Urinary bladder (tissue), 4 donors: ENCODE data around the gene AMPH. TPM values are rescaled to one million over a fixed set of nuclear protein-coding genes. Genes with fewer than 3 reads are reported as not detected.

Experiments
- DNase-seq: peaks from one replicate; pipeline ENCODE4 v3.0.0-alpha.2; 2015; ENCODE audit errors: extremely low spot score
- H3K27ac ChIP-seq: one replicate; pipeline ENCODE4 v1.5.1; 2013; ENCODE audit warnings: low read depth, mild to moderate bottlenecking, moderate library complexity
- H3K36me3 ChIP-seq: one replicate; pipeline ENCODE4 v1.6.1; 2013; ENCODE audit warnings: mild to moderate bottlenecking, moderate library complexity; ENCODE audit not compliant: insufficient read depth
- H3K4me1 ChIP-seq: one replicate; pipeline ENCODE4 v1.6.1; 2013; ENCODE audit warnings: mild to moderate bottlenecking, moderate library complexity; ENCODE audit not compliant: insufficient read depth
- H3K4me3 ChIP-seq: one replicate; pipeline ENCODE4 v1.5.1; 2013; ENCODE audit warnings: low read depth, low read length
- WGBS: extraction: QIAGEN DNeasy Blood & Tissue Kit; methylation state at CpG from one replicate; pipeline ENCODE4 v1.1.7; 2013; 5-methylcytosine and 5-hydroxymethylcytosine counted together
- polyA plus RNA-seq: library from polyadenylated mRNA; stranded (reverse); fragments of 200-250 nt; gene quantifications from one replicate; pipeline ENCODE4 v1.2.3, GENCODE V29; 2013
- total RNA-seq: library from RNA; depleted of rRNA; stranded (reverse); fragments of >200 nt; gene quantifications from one replicate; pipeline ENCODE4 v1.2.3, GENCODE V29; 2014
- donor health status: healthy with polysubstance abuse.
- donor health status: healthy.

The AMPH gene
- total and polyA plus RNA-seq, 2 donors = 5.0 to 15.3 TPM

DNA sequence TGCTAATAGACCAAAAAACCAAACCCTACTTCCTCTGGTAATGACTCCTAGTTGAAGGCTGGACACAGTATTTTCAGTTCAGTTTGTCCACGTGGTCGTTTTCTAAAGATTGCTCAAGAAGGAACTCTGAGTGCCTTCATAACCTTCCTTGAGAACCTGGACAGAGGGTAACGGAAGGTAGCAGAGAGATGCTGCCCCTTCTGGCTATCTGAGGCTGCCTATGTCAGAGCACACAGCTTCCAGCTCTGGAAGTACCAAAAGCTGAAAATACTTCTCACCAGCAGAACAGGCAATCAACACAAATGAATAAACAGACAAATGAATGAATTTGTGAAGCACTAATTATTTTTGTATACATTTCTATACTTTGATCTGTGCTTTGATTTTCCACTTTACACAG, 85.2 kb downstream of the AMPH start:
- Histone ChIP-seq H3K27ac (no peak overlapping the region), H3K4me1 (no peaks in the 10 kb centered on the region), H3K4me3 (no peak overlapping the region), H3K36me3 (no peaks in the 10 kb centered on the region)
- DNase-seq = no peak
- WGBS = 75% methylated on average over 3 of the region's 3 CpGs

- Histone ChIP-seq H3K36me3 (no peaks in the 10 kb centered on the region), H3K4me3 (no peak overlapping the region), H3K4me1 (no peaks in the 10 kb centered on the region), H3K27ac (no peak overlapping the region)
- 49% methylated on average over 2 of the region's 2 CpGs for WGBS
- no peak for DNase-seq
Observed at GRCh38 chr7:38542156-38542555, 89.0 kb downstream of the AMPH start.

GRCh38 chr7:38541440-38541839, 89.7 kb downstream of the AMPH start:
- H3K4me3 ChIP-seq = no peak overlapping the region
- 74% methylated on average over 3 of the region's 3 CpGs for WGBS
- H3K27ac ChIP-seq = no peak overlapping the region
- no peak for DNase-seq
- no peaks in the 10 kb centered on the region for H3K4me1 ChIP-seq
- H3K36me3 ChIP-seq = no peaks in the 10 kb centered on the region

GRCh38 chr7:38539477-38540081, 91.6 kb downstream of the AMPH start:
- WGBS = 93% methylated on average over 2 of the region's 2 CpGs
- Histone ChIP-seq H3K36me3 (no peaks in the 10 kb centered on the region), H3K4me1 (no peaks in the 10 kb centered on the region), H3K27ac (no peak overlapping the region), H3K4me3 (no peak overlapping the region)
- no peak for DNase-seq

DNA sequence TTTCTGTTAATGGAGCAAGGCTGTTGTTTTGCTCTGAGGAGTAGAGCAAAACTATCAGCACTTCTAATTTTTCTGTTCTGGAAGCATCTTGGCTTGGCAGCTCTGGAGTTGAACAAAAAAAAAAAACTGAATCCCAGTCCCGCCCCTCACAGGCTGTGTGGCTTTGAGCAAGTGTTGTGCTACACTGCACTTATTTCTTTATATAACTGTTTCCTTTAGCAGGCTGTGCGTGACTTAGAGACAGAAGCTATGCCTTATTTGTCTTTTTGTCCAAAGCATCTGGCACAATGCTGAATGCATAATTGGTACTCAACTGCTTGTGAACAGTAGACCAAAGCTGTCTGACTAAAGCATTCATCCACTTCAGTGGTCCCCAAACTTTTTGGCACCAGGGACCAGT, 96.1 kb downstream of the AMPH start:
- Histone ChIP-seq H3K4me3 (no peak overlapping the region), H3K27ac (no peak overlapping the region), H3K36me3 (no peaks in the 10 kb centered on the region), H3K4me1 (no peaks in the 10 kb centered on the region)
- WGBS = 56% methylated on average over 2 of the region's 2 CpGs
- DNase-seq = no peak

DNA sequence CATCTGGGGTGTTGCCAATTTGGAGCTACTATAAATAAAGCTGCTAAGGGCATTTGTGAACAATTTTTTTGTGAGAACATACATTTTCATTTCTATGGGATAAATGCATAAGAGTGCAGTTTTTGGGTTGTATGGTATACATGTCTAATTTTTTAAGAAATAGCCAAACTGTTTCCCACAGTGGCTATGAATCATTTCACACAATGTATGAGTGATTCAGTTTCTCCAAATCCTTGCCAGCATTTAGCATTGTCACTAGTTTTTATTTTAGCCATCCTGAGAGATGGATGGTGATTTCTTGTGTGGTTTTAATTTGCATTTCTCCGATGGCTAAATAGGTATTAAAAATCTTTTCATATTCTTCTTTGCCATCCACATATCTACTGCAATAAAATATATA, 105.3 kb downstream of the AMPH start:
- no peaks in the 10 kb centered on the region for H3K4me1 ChIP-seq
- no peaks in the 10 kb centered on the region for H3K36me3 ChIP-seq
- no peak for DNase-seq
- no peak overlapping the region for H3K27ac ChIP-seq
- H3K4me3 ChIP-seq = no peak overlapping the region
- WGBS = 89% methylated on average over 1 of the region's 1 CpG

DNA sequence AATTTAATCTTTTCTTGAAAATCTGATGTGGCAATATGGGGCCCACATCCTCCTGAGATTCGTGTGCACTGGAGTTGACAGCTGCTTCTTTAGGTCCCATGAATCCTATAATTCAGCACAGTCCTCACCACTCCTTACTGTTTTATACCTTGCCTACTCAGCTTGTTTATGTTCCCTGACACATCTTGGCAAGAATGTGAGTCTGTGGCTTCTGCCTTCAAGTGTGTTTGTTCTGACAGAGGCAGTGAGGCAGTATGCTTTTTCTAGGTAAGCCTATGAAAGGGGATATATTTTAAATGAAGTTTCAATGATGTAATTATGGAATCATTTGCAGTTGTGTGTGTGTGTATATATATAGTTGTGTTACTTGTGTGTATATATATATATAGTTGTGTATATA, 106.4 kb downstream of the AMPH start:
- WGBS = 34% methylated on average over 1 of the region's 1 CpG
- no peak for DNase-seq
- H3K36me3 ChIP-seq = no peaks in the 10 kb centered on the region
- no peak overlapping the region for H3K4me3 ChIP-seq
- no peaks in the 10 kb centered on the region for H3K4me1 ChIP-seq
- no peak overlapping the region for H3K27ac ChIP-seq

- H3K36me3 ChIP-seq = no peaks in the 10 kb centered on the region
- 53% methylated on average over 2 of the region's 2 CpGs for WGBS
- H3K4me1 ChIP-seq = no peaks in the 10 kb centered on the region
- H3K4me3 ChIP-seq = no peak overlapping the region
- DNase-seq = no peak
- no peak overlapping the region for H3K27ac ChIP-seq
Observed at GRCh38 chr7:38520741-38521140, 110.4 kb downstream of the AMPH start.

GRCh38 chr7:38518541-38518940, 112.6 kb downstream of the AMPH start:
- no peak overlapping the region for H3K27ac ChIP-seq

GRCh38 chr7:38512704-38513103, 118.5 kb downstream of the AMPH start:
- no peak for DNase-seq
- Histone ChIP-seq H3K36me3 (no peaks in the 10 kb centered on the region), H3K4me1 (no peaks in the 10 kb centered on the region), H3K4me3 (no peak overlapping the region), H3K27ac (no peak overlapping the region)
- WGBS = 82% methylated on average over 2 of the region's 2 CpGs

More at GRCh38 chr7:38518541-38518940, 112.6 kb downstream of the AMPH start:
- WGBS = 79% methylated on average over 1 of the region's 1 CpG
- H3K36me3 ChIP-seq = no peaks in the 10 kb centered on the region
- no peaks in the 10 kb centered on the region for H3K4me1 ChIP-seq
- no peak overlapping the region for H3K4me3 ChIP-seq
- DNase-seq = no peak

GRCh38 chr7:38512291-38512690, 118.9 kb downstream of the AMPH start:
- 97% methylated on average over 2 of the region's 2 CpGs for WGBS
- no peaks in the 10 kb centered on the region for H3K36me3 ChIP-seq

DNA sequence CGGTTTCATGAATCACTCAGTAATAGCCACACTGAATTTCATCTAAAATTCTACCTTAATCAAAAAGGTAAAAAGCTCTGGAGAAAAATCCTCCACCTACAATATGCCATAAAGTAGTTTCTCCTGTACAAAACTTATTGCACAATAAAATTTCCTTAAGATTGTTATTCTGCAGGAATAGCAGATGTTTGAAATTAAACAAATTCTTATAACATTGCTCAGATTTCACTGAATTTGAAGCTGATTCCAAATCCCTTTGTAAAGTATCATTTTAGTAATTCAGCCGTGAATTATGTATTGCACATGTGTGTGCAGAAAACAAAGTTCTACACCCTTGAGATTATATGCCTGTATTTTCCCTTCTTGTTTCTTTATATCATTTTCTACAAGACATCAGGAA, 123.8 kb downstream of the AMPH start:
- WGBS = 81% methylated on average over 2 of the region's 2 CpGs
- Histone ChIP-seq H3K36me3 (no peaks in the 10 kb centered on the region), H3K4me3 (no peak overlapping the region), H3K27ac (no peak overlapping the region), H3K4me1 (no peaks in the 10 kb centered on the region)
- no peak for DNase-seq

More at GRCh38 chr7:38512291-38512690, 118.9 kb downstream of the AMPH start:
- H3K4me1 ChIP-seq = no peaks in the 10 kb centered on the region
- no peak for DNase-seq
- no peak overlapping the region for H3K27ac ChIP-seq
- no peak overlapping the region for H3K4me3 ChIP-seq

- WGBS = 80% methylated on average over 3 of the region's 3 CpGs
- Histone ChIP-seq H3K27ac (no peak overlapping the region), H3K4me1 (no peaks in the 10 kb centered on the region), H3K4me3 (no peak overlapping the region), H3K36me3 (no peaks in the 10 kb centered on the region)
- DNase-seq = no peak
Observed at GRCh38 chr7:38506756-38507155, 124.4 kb downstream of the AMPH start.

- no peaks in the 10 kb centered on the region for H3K4me1 ChIP-seq
- H3K4me3 ChIP-seq = no peak overlapping the region
- 92% methylated on average over 1 of the region's 1 CpG for WGBS
- no peak overlapping the region for H3K27ac ChIP-seq
- DNase-seq = no peak
- H3K36me3 ChIP-seq = no peaks in the 10 kb centered on the region
Observed at GRCh38 chr7:38506004-38506403, 125.2 kb downstream of the AMPH start.

GRCh38 chr7:38504684-38505083, 126.5 kb downstream of the AMPH start:
- no peak overlapping the region for H3K4me3 ChIP-seq
- no peak overlapping the region for H3K27ac ChIP-seq
- H3K36me3 ChIP-seq = no peaks in the 10 kb centered on the region
- WGBS = 85% methylated on average over 2 of the region's 2 CpGs
- DNase-seq = no peak
- H3K4me1 ChIP-seq = no peaks in the 10 kb centered on the region
